Esophagus squamous epithelium (tissue), 5 donors: ENCODE data around the gene GNL2. TPM values are rescaled to one million over a fixed set of nuclear protein-coding genes. Genes with fewer than 3 reads are reported as not detected.

Experiments
- DNase-seq: peaks from one replicate; lab custom pipeline; 2025; lab: John Stamatoyannopoulos, UW
- H3K27ac ChIP-seq, 4 donors: fragments of 200-600 bp; sonication (generic); one replicate each; pipeline ENCODE4 v1.5.1; 2016 to 2019; ENCODE audit warnings: mild to moderate bottlenecking in 1 of 4
- H3K27me3 ChIP-seq, 4 donors: fragments of 200-600 bp; sonication (generic); 1 replicate in 3 of 4; 2 replicates in 1 of 4; pipeline versions ENCODE4 v1.5.1 to v1.6.0; 2017 to 2021; ENCODE audit warnings: antibody characterized with exemption in 1 of 4
- H3K36me3 ChIP-seq, 3 donors: fragments of 200-600 bp; sonication (generic); one replicate each; pipeline ENCODE4 v1.5.1; 2016 to 2019
- H3K4me1 ChIP-seq, 3 donors: fragments of 200-600 bp; sonication (generic); one replicate each; pipeline ENCODE4 v1.5.1; 2017 to 2019
- H3K4me3 ChIP-seq, 4 donors: fragments of 200-600 bp; sonication (generic); 1 replicate in 3 of 4; 2 replicates in 1 of 4; pipeline ENCODE4 v1.5.1; 2016 to 2019; ENCODE audit warnings: mild to moderate bottlenecking in 2 of 4, moderate library complexity in 1 of 4
- H3K9me3 ChIP-seq, 3 donors: fragments of 200-600 bp; sonication (generic); one replicate each; pipeline ENCODE4 v1.5.1; 2016 to 2019
- CTCF ChIP-seq, 6 experiments: fragments of 450-650 bp in 4 of 6; fragments of 200-600 bp in 2 of 6; sonication (generic) in 2 of 6; IDR thresholded peaks; one replicate each; pipeline ENCODE4 v1.5.1; 2016 to 2019; ENCODE audit warnings: antibody characterized with exemption in 6 of 6, mild to moderate bottlenecking in 4 of 6, moderate library complexity in 4 of 6
- POLR2A ChIP-seq, 4 donors: fragments of 450-650 bp; IDR thresholded peaks; one replicate each; pipeline ENCODE4 v1.6.1; 2017; ENCODE audit warnings: antibody characterized with exemption in 4 of 4, mild to moderate bottlenecking in 4 of 4, moderate library complexity in 3 of 4
- WGBS, 2 donors: methylation state at CpG; one replicate each; pipeline ENCODE4 v1.1.5; 2018; 5-methylcytosine and 5-hydroxymethylcytosine counted together
- intact Hi-C: fragments of 100-400 bp; cut with DNase I; formaldehyde crosslinking; loops from one replicate; pipeline ENCODE4 v1.15.0; 2022
- small RNA-seq, 4 donors: library from RNA; depleted of rRNA; stranded (forward); fragments of <200 nt; gene quantifications; one replicate each; pipeline ENCODE3, GENCODE V24; 2016
- total RNA-seq, 4 donors: library from RNA; depleted of rRNA; stranded (reverse); fragments of >200 nt; gene quantifications; one replicate each; pipeline ENCODE4 v1.1.0, GENCODE V29; 2016
- donor health status: DM: yes; HTN: yes; CAD: no.

The GNL2 gene
- total RNA-seq, 4 donors from 2014 or later = 27.5 to 53.2 (median 37.1) TPM

GRCh38 chr1:37517569-37517968 is 78.2 kb downstream of the GNL2 start:
- 91 to 100% methylated on average over 1 of the region's 1 CpG for WGBS, 2 donors
- H3K4me3 ChIP-seq = no peak overlapping the region

More at GRCh38 chr1:37517569-37517968, 78.2 kb downstream of the GNL2 start:
- peaks cover 8 to 23% (median 12%) of the 10 kb centered on the region in 3 donors for H3K4me1 ChIP-seq
- DNase-seq = no peak
- H3K9me3 ChIP-seq = no peaks in the 10 kb centered on the region
- intact Hi-C loops = no loop called here
- H3K36me3 ChIP-seq = peaks cover 0 to 7% (median 6%) of the 10 kb centered on the region in 3 donors
- TF ChIP-seq CTCF (IDR thresholded peaks at IDR 0.05) (no peak), POLR2A (IDR thresholded peaks at IDR 0.05) (no peak)
- no peak overlapping the region for H3K27ac ChIP-seq
- H3K27me3 ChIP-seq = peaks cover 0 to 3% (median 0%) of the 10 kb centered on the region in 4 donors

Small RNA genes lying within 50 kb of the gene (small RNA-seq; reads per million reads assigned to genes)
- gene AL034379.1 = 0 reads per million in 4 donors

Other genes starting within 250 kb of the GNL2 start
- 100 to 1,000 TPM in 1 of 4 donors, 10 to 100 TPM in 3; 11.6 to 132 (median 49.0) TPM for gene ZC3H12A, start 121.4 kb downstream of the GNL2 start, total RNA-seq
- 10 to 100 TPM; 45.5 to 67.9 (median 56.5) TPM for gene MEAF6, start 81.2 kb downstream of the GNL2 start, total RNA-seq
- 10 to 100 TPM; 10.5 to 21.1 (median 13.1) TPM for gene SNIP1, start 41.6 kb downstream of the GNL2 start, total RNA-seq
- gene DNALI1, start 39.0 kb downstream of the GNL2 start, total RNA-seq = 1 to 10 TPM in 1 of 4 donors, under 1 TPM in 2, not detected in 1; 0.09 to 4.2 (median 0.88) TPM
- 1 to 10 TPM in 2 of 4 donors, under 1 TPM in 2; 0.49 to 6.1 (median 2.4) TPM for gene RSPO1, start 39.0 kb upstream of the GNL2 start, total RNA-seq
- gene CDCA8, start 96.6 kb upstream of the GNL2 start, total RNA-seq = 10 to 100 TPM in 1 of 4 donors, 1 to 10 TPM in 3; 3.4 to 15.1 (median 7.5) TPM
- gene EPHA10, start 169.2 kb upstream of the GNL2 start, total RNA-seq = under 1 TPM in 3 of 4 donors, not detected in 1; 0.19 to 0.49 (median 0.31) TPM
- 1 to 10 TPM; 2.3 to 5.0 (median 3.7) TPM for gene MANEAL, start 197.9 kb upstream of the GNL2 start, total RNA-seq
- 10 to 100 TPM; 40.9 to 60.2 (median 52.1) TPM for gene C1orf122, start 211.9 kb upstream of the GNL2 start, total RNA-seq
- 10 to 100 TPM; 19.9 to 26.0 (median 21.1) TPM for gene YRDC, start 212.3 kb upstream of the GNL2 start, total RNA-seq